CD14-positive monocyte (primary cell): ENCODE results near the gene KCNJ6. TPM values are rescaled to one million over a fixed set of nuclear protein-coding genes. Genes with fewer than 3 reads are reported as not detected.

ENCODE experiments used
- DNase-seq, 3 donors: peaks; one replicate each; pipeline ENCODE4 v3.0.0-alpha.2; 2011 to 2022
- H2AFZ ChIP-seq: 2 replicates; pipeline ENCODE4 v1.6.0; 2012; ENCODE audit warnings: mild to moderate bottlenecking, low read depth, low read length, inconsistent platforms; ENCODE audit not compliant: insufficient read depth, poor library complexity, severe bottlenecking
- H3K27ac ChIP-seq, 2 donors: 1 replicate in 1 of 2; 2 replicates in 1 of 2; pipeline ENCODE4 v1.5.1; 2012 to 2013; ENCODE audit warnings: low read length in 2 of 2, control low read depth in 1 of 2, inconsistent platforms in 1 of 2, low read depth in 1 of 2, mild to moderate bottlenecking in 1 of 2
- H3K27me3 ChIP-seq, 2 donors: one replicate each; pipeline versions ENCODE4 v1.6.0 to v1.6.1; 2011 to 2013; ENCODE audit warnings: low read length in 2 of 2; ENCODE audit not compliant: control insufficient read depth in 2 of 2, insufficient read depth in 2 of 2
- H3K36me3 ChIP-seq, 2 donors: replicated peaks in 1 of 2; 1 replicate in 1 of 2; 2 replicates in 1 of 2; pipeline versions ENCODE4 v1.5.1 to v1.6.1; 2012 to 2013; ENCODE audit warnings: low read length in 2 of 2, control low read depth in 1 of 2, inconsistent platforms in 1 of 2, mild to moderate bottlenecking in 1 of 2; ENCODE audit not compliant: insufficient read depth in 2 of 2, control insufficient read depth in 1 of 2
- H3K4me1 ChIP-seq, 2 donors: 1 replicate in 1 of 2; 2 replicates in 1 of 2; pipeline versions ENCODE4 v1.5.1 to v1.6.1; 2012 to 2013; ENCODE audit warnings: low read length in 2 of 2, control low read depth in 1 of 2, inconsistent platforms in 1 of 2, mild to moderate bottlenecking in 1 of 2, moderate library complexity in 1 of 2; ENCODE audit not compliant: insufficient read depth in 2 of 2, control insufficient read depth in 1 of 2
- H3K4me2 ChIP-seq: replicated peaks from 2 replicates; pipeline ENCODE3; 2012; ENCODE audit warnings: low read length, moderate library complexity, mild to moderate bottlenecking; ENCODE audit not compliant: poor library complexity, severe bottlenecking; ENCODE audit errors: extremely low read depth
- H3K4me3 ChIP-seq, 3 experiments: fragments of 200-600 bp in 1 of 3; sonication (generic) in 1 of 3; replicated peaks in 1 of 3; 1 replicate in 2 of 3; 2 replicates in 1 of 3; pipeline ENCODE4 v1.5.1; 2011 to 2013; ENCODE audit warnings: low read length in 3 of 3, mild to moderate bottlenecking in 3 of 3, control low read depth in 2 of 3, low read depth in 2 of 3, inconsistent platforms in 1 of 3, moderate library complexity in 1 of 3
- H3K79me2 ChIP-seq: 2 replicates; pipeline ENCODE4 v1.6.0; 2012; ENCODE audit warnings: mild to moderate bottlenecking, control low read depth, inconsistent platforms, low read length, moderate library complexity; ENCODE audit not compliant: insufficient read depth
- H3K9ac ChIP-seq: 2 replicates; pipeline ENCODE4 v1.6.0; 2017; ENCODE audit warnings: low read length, mild to moderate bottlenecking; ENCODE audit not compliant: insufficient read depth, poor library complexity, severe bottlenecking
- H3K9me3 ChIP-seq, 2 donors: replicated peaks in 1 of 2; 1 replicate in 1 of 2; 2 replicates in 1 of 2; pipeline versions ENCODE4 v1.5.1 to v1.6.1; 2012 to 2013; ENCODE audit warnings: low read length in 2 of 2, control low read depth in 1 of 2; ENCODE audit not compliant: control insufficient read depth in 1 of 2, insufficient read depth in 1 of 2
- H4K20me1 ChIP-seq: 2 replicates; pipeline ENCODE4 v1.6.0; 2012; ENCODE audit warnings: mild to moderate bottlenecking, low read length, control low read depth, moderate library complexity; ENCODE audit not compliant: insufficient read depth
- H3K27ac Mint-ChIP-seq, 7 donors: one replicate each; pipeline ENCODE4 v1.8.0; 2020; ENCODE audit warnings: mild to moderate bottlenecking in 7 of 7, mixed read lengths in 7 of 7, moderate library complexity in 6 of 7, inconsistent platforms in 2 of 7
- H3K27me3 Mint-ChIP-seq, 3 donors: one replicate each; pipeline ENCODE4 v1.8.0; 2021 to 2022; ENCODE audit warnings: low read depth in 3 of 3, mild to moderate bottlenecking in 3 of 3, mixed read lengths in 3 of 3, moderate library complexity in 3 of 3, inconsistent platforms in 1 of 3
- H3K36me3 Mint-ChIP-seq, 2 donors: one replicate each; pipeline ENCODE4 v1.8.0; 2020; ENCODE audit warnings: mixed read lengths in 2 of 2, inconsistent platforms in 1 of 2, mild to moderate bottlenecking in 1 of 2
- H3K4me1 Mint-ChIP-seq: one replicate; pipeline ENCODE4 v1.8.0; 2020; ENCODE audit warnings: mild to moderate bottlenecking, mixed read lengths
- H3K4me3 Mint-ChIP-seq, 2 donors: one replicate each; pipeline ENCODE4 v1.8.0; 2020; ENCODE audit warnings: mild to moderate bottlenecking in 2 of 2, mixed read lengths in 2 of 2, moderate library complexity in 1 of 2
- H3K9me3 Mint-ChIP-seq, 7 donors: one replicate each; pipeline ENCODE4 v1.8.0; 2020 to 2022; ENCODE audit warnings: mixed read lengths in 7 of 7, mild to moderate bottlenecking in 6 of 7, moderate library complexity in 6 of 7, inconsistent platforms in 2 of 7
- WGBS: methylation state at CpG from one replicate; pipeline ENCODE4 v1.1.5; 2013; ENCODE audit warnings: missing lambda C conversion rate; ENCODE audit not compliant: insufficient coverage; 5-methylcytosine and 5-hydroxymethylcytosine counted together
- intact Hi-C, 2 donors: fragments of 100-400 bp; cut with micrococcal nuclease; formaldehyde crosslinking; loops; one replicate each; pipeline versions ENCODE4 v1.15.0 to v1.15.1; 2023
- polyA plus RNA-seq, 3 donors: library from polyadenylated mRNA; depleted of rRNA in 1 of 3; unstranded in 2 of 3; stranded (reverse) in 1 of 3; fragments of 300-500 nt in 2 of 3; fragments of >200 nt in 1 of 3; fragmentation: Illumina TruSeq in 2 of 3; gene quantifications; 1 replicate in 2 of 3; 2 replicates in 1 of 3; pipeline ENCODE4 v1.2.3, GENCODE V29; 2012 to 2021
- TF ChIP-seq, protein P1 (sequence below): fragments of 200-600 bp; IDR thresholded peaks from one replicate; pipeline ENCODE4 v1.8.0; 2022; ENCODE audit warnings: antibody characterized with exemption, mild to moderate bottlenecking

The KCNJ6 gene
- polyA plus RNA-seq, 3 donors, result not detected

DNA sequence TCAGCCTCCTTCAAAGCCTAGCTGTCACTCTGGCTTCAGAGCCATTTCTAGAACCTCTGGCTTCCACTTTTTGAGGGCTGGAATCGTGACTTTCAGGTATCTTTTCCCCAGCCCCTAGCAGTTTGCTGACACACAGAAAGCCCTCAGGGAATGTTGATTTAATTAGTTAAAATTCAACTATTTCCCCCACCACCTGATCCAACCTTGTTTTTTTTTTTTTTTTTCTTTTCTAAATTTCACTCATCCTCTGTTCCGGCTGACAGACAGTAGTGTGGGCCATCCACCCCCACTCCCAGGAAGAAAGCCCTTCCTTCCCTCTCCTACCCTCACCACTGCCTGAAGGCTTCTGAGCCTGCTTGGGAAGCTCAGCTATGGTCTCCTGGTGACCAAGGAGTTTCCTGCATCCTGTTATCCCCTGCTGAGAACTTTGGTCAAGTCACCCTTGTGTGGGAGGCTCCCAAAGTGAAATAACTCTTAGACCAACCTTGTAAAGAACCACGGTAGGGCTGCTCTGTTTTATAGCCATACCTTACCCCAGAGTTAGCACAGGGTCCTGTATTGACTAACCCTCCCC lies 29.4 kb downstream of the KCNJ6 start:
- TF ChIP-seq, protein P1, sequence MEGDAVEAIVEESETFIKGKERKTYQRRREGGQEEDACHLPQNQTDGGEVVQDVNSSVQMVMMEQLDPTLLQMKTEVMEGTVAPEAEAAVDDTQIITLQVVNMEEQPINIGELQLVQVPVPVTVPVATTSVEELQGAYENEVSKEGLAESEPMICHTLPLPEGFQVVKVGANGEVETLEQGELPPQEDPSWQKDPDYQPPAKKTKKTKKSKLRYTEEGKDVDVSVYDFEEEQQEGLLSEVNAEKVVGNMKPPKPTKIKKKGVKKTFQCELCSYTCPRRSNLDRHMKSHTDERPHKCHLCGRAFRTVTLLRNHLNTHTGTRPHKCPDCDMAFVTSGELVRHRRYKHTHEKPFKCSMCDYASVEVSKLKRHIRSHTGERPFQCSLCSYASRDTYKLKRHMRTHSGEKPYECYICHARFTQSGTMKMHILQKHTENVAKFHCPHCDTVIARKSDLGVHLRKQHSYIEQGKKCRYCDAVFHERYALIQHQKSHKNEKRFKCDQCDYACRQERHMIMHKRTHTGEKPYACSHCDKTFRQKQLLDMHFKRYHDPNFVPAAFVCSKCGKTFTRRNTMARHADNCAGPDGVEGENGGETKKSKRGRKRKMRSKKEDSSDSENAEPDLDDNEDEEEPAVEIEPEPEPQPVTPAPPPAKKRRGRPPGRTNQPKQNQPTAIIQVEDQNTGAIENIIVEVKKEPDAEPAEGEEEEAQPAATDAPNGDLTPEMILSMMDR, result no peak
- H3K9me3 Mint-ChIP-seq, result peaks cover 0 to 4% (median 3%) of the 10 kb centered on the region in 7 donors
- 100% methylated on average over 1 of the region's 3 CpGs for WGBS

DNA sequence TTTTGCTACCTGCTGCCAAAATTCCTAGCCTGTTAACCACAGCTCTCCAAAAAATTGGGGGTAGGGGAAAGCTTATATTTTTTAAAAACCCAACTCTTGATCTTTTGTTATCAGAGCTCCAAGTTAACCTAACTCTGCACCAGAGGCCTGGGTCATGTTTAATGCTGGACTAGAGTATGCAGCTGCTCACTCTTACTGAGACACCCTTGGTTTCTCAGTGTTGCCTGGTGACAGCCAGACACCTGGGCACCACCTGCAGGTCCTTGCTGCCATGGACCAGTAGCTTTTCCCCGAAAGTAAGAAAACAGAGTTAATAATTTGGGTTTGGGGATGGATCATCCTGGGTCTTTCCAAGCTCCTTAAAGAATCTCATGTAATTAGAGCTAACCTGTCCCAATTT lies 30.1 kb downstream of the KCNJ6 start:
- Mint-ChIP-seq H3K27ac (no peak overlapping the region), H3K9me3 (peaks cover 0 to 4% (median 3%) of the 10 kb centered on the region in 7 donors), H3K27me3 (peaks cover 4 to 17% (median 6%) of the 10 kb centered on the region in 3 donors), H3K4me3 (no peak overlapping the region), H3K4me1 (no peaks in the 10 kb centered on the region), H3K36me3 (no peaks in the 10 kb centered on the region)
- Histone ChIP-seq H3K9me3 (no peaks in the 10 kb centered on the region), H3K27ac (no peak overlapping the region), H3K4me2 (no peak overlapping the region), H3K9ac (no peak overlapping the region), H4K20me1 (no peaks in the 10 kb centered on the region), H2AFZ (no peak overlapping the region), H3K36me3 (no peaks in the 10 kb centered on the region), H3K27me3 (no peaks in the 10 kb centered on the region), H3K79me2 (no peaks in the 10 kb centered on the region), H3K4me1 (no peaks in the 10 kb centered on the region), H3K4me3 (no peak overlapping the region)
- intact Hi-C loops, result no loop called here
- DNase-seq, result no peak
- TF ChIP-seq, protein P1, result no peak
- no CpG with 5 or more reads among the region's 1 CpG for WGBS

More for the DNA sequence above, 29.4 kb downstream of the KCNJ6 start:
- no peaks in the 10 kb centered on the region for H3K4me1 Mint-ChIP-seq
- H3K9me3 ChIP-seq, result no peaks in the 10 kb centered on the region
- no peak overlapping the region for H3K9ac ChIP-seq
- H2AFZ ChIP-seq, result no peak overlapping the region
- no peak overlapping the region for H3K4me3 Mint-ChIP-seq
- intact Hi-C loops, result no loop called here
- no peaks in the 10 kb centered on the region for H4K20me1 ChIP-seq
- H3K4me2 ChIP-seq, result no peak overlapping the region
- no peak for DNase-seq
- H3K4me3 ChIP-seq, result no peak overlapping the region
- no peaks in the 10 kb centered on the region for H3K27me3 ChIP-seq
- H3K27ac ChIP-seq, result no peak overlapping the region
- H3K27ac Mint-ChIP-seq, result peak overlapping the region in 1 of 7 donors; percentile 22
- H3K27me3 Mint-ChIP-seq, result peaks cover 4 to 18% (median 8%) of the 10 kb centered on the region in 3 donors
- no peaks in the 10 kb centered on the region for H3K36me3 Mint-ChIP-seq
- no peaks in the 10 kb centered on the region for H3K79me2 ChIP-seq
- H3K36me3 ChIP-seq, result no peaks in the 10 kb centered on the region
- no peaks in the 10 kb centered on the region for H3K4me1 ChIP-seq
